Panc1 (cell line): Measurements from ENCODE around the gene APLP2.

Experiments
- CTCF ChIP-seq: fragments of 450-650 bp; IDR thresholded peaks from 2 replicates; pipeline ENCODE4 v1.5.1; 2017; ENCODE audit warnings: mild to moderate bottlenecking
- POLR2AphosphoS5 ChIP-seq: IDR thresholded peaks from 2 replicates; pipeline ENCODE4 v1.6.1; 2012; ENCODE audit warnings: mild to moderate bottlenecking, low read depth, low read length, moderate library complexity

- TF ChIP-seq POLR2AphosphoS5: no peak
- no peak for TF ChIP-seq CTCF
Measured at GRCh38 chr11:130188047-130188446, 118.4 kb downstream of the APLP2 start.
